Activated naive CD4-positive, alpha-beta T cell treated with Interleukin-2 at 50 U/mL for 16 hours (primary cell): Measurements from ENCODE around the gene SLC4A5.

ENCODE experiments used
- DNase-seq: peaks from one replicate; pipeline ENCODE4 v3.0.0-alpha.2; 2020

Gene SLC4A5

DNA sequence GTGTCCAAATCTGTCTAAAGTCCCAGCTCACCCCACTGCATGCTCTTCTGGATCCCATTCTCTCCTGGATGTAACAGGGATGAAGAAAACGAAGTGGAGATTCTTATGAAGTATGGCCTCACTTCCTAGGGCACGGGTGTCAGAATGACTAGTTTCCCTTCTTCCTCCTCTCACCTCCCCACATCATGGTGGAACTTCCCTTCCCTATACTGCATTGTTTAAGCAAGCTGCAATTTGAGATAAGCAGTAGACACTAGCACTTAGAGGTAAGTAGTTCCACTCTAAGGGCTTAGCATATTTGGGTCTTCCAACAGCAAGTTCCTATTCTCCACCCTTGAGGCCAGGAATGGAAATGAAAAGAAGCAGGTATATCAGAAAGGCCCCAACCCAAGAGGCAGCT lies 29.7 kb downstream of the SLC4A5 start:
- DNase-seq = no peak

DNA sequence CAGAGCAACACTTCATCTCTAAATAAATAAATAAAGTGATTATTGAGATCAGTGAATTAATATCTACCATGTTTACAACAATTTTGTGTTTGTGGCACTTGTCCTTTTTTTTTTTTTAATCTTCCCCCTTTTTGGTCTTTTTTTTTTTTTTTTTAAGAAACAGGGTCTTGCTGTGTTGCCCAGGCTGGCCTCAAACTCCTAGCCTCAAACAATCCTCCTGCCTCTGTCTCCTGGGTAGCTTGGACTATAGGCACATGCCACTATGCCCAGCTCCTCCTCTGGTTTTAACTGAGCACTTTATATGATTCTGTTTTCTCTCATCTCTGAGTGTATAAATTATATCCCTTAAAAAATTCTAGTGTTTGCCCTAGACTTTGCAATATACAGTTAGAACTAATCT lies 30.3 kb downstream of the SLC4A5 start:
- DNase-seq = no peak

DNA sequence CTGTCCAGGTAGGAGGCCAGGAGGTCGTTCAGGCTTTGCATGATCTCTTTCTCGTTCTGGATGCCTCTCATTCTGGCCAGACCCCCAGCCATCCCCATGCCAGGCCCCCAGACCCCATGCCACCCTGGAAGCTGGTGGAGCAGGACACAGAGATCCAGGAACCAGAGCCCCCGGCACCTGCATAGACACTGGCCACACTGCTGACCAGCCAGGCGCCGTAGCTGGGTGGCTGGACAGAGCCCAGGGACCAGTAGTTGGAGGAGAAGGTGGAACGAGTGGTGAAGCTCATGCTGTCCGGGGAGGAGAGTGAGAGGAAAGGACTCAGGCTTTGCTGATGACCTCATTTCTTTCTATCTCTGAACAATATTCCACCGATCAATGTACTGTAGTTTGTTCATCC lies 35.5 kb downstream of the SLC4A5 start:
- DNase-seq = no peak

DNA sequence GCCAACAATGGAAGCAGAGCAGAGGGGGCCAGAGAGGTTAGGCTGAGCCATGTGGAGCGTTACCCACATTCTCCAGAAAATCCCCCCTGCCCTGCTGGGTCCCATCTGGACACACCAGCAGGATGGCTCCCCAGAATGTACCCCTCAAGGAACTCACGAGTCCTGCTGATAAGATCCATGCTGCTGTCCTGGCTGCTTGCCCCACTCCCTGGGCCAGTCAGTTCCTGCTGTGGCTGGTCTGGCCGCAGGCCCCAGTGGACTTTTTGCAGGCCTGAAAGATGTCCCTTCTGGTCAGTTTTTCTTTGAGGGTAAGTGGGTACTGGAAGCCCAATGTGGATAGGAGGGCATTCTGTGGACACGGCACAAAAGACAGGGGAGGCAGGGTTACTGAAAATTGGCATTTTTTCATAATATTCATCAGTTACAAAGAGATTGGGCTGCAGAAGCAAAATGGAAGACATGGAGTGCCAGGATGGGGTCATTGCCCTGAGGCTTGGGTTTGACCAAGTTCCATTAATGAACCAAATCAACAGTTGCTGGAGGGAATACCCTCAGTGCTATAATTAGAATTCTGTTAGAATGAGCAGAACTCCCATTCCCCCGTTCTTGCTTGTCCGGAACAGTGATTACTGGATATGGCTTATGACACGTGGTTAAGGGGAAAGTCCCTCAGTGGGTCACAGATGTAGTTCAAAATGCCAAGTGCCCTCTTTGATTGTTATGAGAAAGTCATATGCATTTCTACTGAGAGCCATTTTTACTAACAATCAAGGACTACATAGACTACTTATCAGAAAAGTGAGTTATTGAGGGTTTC lies 38.7 kb downstream of the SLC4A5 start:
- DNase-seq = no peak

DNA sequence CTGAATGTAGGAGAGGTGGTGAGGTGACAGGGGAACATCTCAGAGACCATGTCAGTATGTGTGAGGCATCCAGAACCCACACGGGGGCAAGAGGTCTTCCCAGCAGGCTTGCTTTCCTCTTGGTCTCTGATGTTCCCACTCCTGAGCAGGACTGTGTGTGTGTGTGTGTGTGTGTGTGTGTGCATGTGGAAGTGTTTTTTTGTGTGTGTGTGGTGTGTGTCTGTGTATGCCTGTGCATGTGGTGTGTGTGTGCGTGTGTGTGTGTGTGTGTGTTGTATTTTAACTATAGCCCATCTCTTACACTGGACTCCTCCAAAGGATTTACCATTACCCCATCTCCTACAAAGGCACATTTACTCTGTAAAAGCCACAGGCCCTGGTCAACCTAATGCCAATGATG lies 40.4 kb downstream of the SLC4A5 start:
- DNase-seq = no peak

DNA sequence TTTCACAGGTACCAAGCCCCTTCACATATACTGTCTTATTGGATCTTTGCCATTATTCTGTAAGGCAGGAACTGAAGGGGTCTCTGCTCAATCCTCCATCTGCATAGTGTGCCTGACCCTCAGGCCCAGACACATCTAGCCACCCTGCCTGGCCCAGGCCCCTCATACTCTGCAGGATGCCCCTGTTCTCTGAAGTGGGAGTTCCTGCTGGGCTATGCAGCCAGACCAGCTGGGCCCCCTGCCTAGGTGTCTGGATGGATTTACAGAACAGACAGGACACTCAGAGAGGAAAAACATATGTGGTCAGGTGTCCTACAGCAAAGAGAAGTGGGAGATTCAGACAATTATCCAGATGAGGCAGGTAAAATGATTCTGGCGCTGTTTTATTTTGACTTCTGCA lies 42.0 kb downstream of the SLC4A5 start:
- no peak for DNase-seq

DNA sequence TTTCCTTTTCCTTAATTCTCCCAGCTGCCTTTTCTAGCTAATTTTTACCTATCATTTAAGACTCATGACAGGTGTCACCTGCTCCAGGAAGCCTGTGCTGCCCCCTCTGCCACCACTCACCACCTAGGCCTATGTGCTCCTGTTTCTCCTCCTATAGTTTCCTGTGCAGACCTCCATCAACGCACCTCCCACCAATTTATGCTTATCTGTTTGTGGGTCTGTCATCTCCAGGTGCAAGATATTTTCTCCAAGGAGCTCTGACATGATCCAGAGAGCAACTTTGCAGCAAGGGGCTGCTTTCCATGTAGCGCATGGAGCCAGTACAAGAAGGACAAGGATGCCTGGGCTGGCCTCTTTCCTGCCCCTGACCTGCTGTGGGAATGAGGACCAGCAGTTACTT lies 42.7 kb downstream of the SLC4A5 start:
- no peak for DNase-seq

DNA sequence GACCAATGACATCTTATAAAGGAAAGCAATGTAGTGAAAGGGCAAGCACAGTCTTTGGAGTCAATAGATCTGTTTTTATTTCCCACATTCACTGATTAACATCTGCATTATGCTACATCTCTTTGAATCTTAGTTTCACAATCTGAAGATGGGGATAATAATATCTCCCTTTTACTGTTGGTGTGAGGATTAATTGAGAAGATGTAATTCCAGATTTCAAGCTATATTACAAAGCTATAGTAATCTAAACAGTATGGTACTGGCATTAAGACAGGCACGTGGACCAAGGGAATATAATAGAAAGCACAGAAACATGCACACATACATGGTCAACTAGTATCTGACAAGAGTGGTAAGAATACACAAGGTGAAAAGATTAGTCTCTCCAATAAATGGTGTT lies 45.3 kb downstream of the SLC4A5 start:
- DNase-seq = no peak

DNA sequence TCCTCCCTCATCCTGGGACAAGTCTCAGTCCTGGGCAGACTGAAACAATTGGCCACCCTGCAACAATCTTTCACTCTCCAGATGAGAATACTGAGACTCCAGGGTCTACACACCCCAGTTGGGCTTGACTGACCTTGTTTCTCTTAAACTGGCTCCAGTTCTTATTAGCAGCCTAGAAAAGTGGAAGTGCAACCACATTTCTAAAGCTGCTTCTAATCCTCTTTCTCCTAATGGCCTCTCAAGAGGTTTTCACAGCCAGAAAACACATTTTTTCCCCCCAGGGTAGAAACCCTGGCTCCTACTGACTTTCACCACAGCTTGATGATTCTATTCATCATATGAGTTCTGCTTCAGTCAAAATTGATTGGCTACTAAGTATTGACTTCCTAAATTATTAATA lies 45.8 kb downstream of the SLC4A5 start:
- no peak for DNase-seq

DNA sequence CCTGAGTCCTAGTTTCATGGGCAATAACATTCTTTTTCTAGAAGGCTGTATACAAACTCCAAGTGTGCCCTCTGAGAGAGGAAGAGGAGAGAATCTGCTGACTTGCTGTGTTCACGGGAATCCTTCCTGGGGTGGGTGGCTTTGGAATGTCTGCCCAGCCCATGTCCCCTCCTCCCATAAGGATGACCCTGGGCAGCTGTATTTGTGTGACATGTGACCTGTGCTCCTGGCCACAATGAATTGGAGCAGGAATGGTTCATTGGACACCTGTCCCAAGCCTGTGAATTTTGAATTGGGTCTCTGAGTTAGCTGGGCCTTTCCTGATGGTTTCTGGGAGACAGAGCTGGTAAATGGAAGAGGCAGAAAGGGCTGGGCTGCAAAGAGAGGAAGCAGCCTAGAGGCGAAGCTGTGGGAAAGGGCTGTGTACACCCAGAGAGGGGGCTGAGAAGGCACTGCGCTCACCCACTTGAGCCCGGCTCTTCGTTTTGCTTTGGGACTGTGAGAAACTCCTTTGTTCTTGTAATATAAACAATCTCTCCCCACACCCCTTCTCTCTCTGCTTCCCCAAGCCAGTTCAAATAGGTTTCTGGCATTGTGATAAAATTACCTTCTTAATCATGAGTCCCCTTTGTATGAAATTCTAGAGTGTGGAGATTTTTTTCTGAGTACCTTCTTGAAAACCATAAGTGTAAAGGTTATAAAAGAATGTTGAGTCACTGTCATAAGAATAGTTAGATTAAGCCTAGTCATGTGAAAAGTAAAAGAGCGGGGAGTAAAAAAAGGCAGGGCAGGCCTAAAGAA lies 49.8 kb downstream of the SLC4A5 start:
- no peak for DNase-seq

DNA sequence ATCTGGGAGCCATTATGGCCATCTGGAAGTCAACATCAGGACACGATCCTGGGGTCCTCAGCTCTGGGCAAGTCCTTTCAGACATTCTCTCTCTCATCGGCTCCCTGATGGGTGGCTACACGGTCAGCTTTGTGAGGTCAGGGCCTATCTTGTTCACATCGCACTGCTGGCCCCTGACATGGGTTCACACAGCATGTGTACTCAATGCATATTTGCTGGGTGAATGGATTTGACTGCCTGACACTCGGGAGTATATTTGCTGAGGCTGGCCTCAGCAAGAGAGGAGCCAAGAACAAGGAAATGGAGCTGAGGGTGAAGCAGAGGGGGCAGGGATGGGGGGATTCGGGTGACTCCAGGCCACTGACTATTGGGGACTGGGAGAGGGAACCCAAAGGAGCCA lies 50.5 kb downstream of the SLC4A5 start:
- no peak for DNase-seq

DNA sequence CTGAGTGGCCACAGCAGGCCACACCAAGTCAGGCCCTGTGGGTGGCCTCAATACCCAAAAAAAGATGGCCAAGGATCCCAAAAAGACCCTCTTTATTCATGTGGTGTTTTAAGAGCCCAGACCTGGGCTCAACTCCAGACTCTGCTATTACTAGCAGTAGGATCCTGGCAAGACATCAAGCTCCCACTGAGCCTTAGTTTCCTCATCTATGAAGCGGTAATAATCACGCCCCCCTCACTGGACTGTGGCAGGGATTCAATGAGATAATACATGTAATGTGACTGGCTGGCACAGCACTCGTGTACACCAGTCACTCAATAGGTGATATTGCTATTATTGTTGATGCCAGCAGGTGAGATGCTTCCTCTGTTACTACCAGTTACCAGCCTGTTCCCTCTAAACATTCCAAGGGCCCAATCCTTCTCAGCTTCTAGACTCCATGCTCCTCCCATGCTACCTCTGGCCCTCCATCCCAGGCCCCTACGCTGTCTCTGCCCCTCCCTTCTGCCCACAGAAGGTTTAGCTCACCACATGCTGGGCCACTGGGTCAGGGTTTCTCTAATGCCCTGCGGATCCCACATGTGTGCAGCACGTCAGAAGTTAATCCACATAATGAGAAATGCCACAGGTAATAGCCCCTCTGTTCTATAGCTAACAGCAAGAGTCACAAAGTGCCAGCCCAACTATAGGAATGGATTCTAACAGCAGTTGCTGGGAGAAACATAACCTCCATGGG lies 51.2 kb downstream of the SLC4A5 start:
- no peak for DNase-seq

DNA sequence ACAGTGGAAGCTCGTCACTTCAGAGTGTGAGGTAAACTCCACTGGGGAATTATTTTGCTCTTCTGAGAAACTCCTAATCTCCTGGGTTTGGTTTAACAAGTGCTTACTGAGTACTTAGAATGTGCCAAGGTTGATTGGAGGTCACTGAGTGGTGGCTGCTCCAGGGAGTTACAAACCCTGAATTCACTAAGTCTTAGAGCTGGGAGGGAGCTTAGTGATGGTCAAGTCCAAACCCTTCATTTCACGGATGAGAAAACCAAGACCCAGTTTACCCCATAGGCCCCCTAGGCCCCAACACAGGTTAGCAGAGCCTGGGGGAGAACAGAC lies 52.0 kb downstream of the SLC4A5 start:
- no peak for DNase-seq

DNA sequence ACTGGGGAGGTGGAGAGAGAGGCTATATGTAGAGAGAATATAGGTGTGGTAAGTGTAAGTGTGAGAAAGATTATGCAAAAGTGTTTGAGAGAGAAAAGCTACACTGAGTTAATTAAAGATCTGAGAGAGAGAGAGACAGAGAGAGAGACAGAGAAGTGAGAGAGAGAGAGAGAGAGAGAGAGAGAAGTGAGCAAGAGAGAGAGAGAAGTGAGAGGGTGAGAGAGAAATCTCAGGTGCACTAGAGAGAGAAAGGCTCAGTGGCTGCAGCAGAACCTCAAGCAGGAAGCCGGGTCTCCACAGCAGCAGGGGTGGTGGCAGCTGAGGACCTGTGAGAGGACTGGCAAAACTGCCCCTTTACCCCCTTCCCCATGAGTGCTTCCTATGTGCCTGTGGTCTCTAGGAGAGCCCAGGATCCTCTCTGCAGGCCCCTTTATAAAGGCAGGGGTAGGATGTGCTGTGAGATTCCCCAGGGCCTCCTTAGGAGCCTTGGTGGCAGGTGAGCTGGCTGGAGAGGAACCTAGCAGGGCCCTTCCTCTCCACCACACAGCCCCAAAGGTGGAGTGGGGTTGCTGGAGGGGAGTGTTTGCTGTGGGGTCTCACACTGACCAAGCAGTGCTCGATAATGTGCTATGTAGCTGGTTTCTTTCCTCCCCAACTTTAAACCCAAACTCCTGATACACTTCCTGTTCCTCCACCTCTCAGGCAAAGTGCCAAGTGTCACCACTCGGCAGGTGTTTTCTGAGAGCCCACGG lies 52.6 kb downstream of the SLC4A5 start:
- peak; percentile 26 for DNase-seq

DNA sequence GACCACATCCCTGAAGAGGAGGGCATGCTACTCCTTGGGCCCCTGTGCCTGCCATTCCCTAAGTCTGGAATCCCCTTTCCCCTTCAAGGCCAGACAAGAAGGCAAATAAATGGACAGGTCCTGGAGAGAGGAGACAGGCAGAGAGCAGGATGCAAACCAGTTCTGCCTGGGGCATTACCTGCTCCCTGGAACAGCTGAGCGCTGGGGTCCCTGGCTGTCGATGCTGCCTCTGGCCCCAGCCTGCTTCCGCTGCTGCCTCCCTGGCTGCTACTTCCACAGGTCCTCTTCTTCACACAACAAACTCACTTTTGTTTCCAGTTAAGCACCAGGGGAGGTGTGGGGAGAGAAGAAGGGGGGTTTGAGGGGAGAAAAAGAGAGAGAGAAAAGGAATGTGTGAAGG lies 53.1 kb downstream of the SLC4A5 start:
- DNase-seq = no peak

DNA sequence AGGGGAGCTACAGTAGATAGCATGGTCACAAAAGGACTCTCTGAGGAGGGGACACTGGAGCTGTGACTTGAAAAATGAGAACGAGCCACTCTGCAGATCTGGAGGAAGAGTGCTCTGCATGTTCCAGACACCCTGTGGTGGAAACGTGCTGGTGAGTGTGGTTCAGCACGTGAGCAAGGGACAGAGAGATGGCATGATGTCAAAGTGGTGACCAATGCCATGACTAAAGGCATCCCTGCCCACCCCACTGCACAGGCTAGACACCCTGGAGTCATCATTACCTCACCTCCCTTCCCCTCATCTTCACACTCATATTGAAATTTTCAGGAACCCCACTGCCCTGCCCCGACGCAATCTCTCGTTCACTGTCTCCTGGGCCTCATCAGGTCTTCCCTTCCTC lies 56.5 kb downstream of the SLC4A5 start:
- no peak for DNase-seq

DNA sequence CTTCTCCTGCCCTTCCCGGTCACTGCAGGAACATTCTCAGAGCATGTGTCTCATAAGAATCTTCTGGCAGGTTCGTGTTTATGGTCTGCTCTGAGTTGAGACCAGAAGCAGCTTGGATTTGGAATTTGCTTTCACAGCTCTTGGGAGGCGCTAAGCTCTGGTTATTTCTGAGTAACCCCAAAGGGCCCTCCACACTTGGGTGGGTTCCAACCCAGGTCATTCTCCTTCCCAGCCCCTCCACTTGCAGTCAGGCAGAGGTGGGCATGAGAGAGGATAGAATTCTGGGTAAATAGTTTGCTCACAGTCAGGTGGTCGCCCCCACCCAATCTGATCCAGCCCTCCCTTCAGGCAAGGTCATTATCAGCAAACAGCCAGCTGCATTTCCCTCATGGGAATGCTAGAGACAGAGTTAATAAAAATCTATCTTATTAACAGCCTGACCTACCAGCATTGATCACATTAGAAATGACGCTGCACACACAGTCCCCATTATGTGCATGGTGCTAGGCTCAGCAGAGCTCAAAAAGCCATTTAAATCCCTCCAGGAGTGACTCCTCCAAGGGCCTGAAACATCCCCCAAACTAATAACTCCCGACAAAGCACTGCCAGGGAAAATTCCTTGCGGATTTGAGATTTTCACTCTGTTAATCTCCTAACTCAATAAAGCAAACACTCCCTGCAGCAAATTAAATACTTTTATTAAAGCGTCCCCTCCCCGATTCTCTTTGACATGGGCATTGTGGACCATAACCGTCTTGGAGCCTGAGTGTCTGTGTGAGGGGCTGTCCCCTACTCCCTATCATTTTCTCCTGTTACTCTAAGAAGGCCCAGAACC lies 61.9 kb downstream of the SLC4A5 start:
- DNase-seq = no peak

DNA sequence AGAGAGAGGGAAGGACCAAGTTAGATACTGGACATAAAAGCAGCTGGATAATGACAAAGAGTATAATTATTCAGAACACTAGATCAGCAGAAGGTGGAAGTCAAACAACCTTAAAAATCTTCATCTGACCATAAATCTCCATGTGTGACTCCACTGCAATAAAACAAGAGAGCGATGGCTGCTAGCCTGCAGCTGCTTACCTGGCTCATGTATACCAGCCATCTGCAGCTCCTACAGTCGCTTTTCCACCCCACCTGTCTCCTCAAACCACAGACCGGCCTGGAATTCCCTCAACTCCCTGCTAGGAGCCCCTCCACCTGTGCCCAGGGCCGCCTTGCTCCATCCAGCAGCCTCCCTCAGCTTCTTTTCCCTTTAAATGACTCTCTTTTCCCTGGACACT lies 64.5 kb downstream of the SLC4A5 start:
- DNase-seq = no peak

DNA sequence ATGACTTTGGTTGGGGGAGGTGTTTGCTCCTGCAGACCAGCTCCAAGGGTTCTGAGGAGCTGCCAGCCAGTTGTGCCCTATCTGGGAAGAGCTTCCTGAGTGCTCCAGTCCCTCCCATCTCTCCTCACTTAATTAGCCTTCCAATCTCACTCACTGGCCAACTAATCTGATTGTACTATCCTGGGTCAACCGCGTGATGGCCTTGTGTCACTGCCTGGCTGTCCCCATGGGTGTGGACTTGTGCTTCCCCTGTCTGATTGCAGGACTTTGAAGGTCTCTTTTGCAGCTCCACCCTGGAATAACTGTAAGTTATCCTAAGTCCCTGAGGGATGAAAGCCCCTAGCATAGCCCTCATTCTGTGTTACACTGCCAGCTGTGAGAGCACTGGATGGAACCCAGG lies 65.0 kb downstream of the SLC4A5 start:
- DNase-seq = no peak

DNA sequence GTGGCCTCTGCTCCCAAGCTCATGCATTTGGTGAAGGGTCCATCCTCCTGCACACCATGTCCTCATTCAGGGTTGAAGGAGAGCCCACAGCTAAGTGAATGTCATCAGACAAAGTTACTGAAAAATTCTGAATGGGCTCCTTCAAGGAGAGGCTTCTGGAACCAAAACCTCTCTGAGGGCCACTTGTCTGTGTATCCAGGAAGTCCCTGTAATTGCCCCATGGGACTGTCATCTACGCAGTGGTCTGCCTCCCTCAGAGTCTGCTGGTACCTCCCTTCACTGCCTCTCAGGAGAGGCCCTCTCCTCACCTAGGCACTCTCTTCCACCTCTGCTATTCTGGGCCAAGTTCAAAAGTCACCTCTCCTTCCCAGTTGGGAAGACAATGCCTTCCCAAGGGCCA lies 68.0 kb downstream of the SLC4A5 start:
- DNase-seq = no peak

DNA sequence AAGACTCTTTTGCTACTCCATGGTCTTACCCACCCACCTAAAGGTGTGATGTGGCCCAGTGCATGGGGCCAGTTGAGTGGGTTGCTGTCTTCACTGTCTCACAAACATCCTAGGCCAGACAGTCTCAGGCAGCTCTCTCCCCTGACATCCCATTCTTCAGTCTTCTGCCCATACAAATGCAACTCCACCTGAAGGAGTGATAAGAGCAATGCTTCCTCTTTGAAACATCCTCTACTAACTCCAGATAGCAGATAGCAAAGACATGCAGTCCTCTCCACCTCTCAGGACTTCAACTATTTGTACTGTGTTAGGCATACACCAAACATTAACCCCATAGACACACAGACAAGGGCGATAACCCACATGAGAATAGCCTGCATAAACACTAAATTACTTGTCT lies 73.5 kb downstream of the SLC4A5 start:
- DNase-seq = no peak

DNA sequence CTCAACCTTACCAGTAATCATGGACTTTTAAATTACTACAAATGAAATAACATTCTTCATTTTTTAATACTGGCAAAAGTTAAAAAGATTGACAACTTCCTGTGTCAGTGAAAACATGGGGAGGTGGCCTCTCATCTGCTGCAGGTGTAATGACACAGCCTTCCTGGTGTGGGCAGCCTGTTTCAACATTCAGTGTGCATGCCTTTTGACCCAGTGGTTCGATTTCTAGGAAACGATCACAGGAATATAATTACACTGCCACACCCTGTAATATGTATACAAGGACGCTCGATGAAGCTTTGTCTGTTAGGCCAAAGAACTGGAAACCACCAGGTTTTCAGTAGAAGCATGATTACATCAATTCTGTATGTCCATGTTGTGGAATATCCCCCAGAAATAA lies 76.1 kb downstream of the SLC4A5 start:
- peak; percentile 54 for DNase-seq
